Stimulated activated CD4-positive, alpha-beta T cell treated with anti-CD3 and anti-CD28 coated beads, Interleukin-12 subunit alpha, Interleukin-12 subunit beta, amount 100 ng/mL, for 48 hours (primary cell): ENCODE data around the gene KRTAP10-12.

Experiments
- DNase-seq, 3 donors: peaks; one replicate each; pipeline ENCODE4 v3.0.0-alpha.2; 2020; ENCODE audit warnings: low read depth in 2 of 3, low spot score in 1 of 3

The KRTAP10-12 gene

GRCh38 chr21:44697811-44698734 is 1.1 kb downstream of the KRTAP10-12 start:
- DNase-seq = no peak

GRCh38 chr21:44699502-44700001 is 2.6 kb downstream of the KRTAP10-12 start:
- no peak for DNase-seq

GRCh38 chr21:44700101-44701022 is 3.4 kb downstream of the KRTAP10-12 start:
- no peak for DNase-seq

GRCh38 chr21:44701023-44701400 is 4.0 kb downstream of the KRTAP10-12 start:
- DNase-seq = no peak

GRCh38 chr21:44701541-44701940 is 4.6 kb downstream of the KRTAP10-12 start:
- no peak for DNase-seq

DNA sequence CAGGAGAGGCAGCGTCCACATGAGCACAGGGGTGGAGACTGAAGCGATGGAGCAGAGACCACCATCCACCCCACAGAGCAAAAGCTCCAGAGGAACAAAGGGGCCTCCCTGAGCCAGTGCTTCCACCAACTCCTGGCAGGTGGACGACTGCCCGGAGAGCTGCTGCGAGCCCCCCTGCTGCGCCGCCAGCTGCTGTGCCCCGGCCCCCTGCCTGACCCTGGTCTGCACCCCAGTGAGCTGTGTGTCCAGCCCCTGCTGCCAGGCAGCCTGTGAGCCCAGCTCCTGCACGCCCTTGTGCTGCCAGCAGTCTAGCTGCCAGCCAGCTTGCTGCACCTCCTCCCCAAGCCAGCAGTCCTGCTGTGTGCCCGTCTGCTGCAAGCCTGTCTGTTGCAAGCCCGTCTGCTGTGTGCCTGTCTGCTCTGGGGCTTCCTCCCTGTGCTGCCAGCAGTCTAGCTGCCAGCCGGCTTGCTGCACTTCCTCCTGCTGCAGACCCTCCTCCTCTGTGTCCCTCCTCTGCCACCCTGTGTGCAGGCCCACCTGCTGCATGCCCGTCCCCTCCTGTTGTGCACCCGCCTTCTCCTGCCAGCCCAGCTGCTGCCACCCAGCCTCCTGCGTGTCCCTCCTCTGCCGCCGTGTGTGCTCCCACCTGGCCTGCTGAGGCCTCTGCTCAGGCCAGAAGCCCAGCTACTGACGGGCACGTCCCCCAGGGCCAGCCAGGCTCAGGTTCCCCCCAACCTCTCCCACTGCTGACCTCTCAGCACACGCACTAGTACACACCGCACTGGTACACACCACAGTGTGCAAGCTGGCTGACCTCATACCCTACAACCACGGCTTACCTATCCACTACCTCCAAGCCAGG is 5.4 kb downstream of the KRTAP10-12 start:
- DNase-seq = no peak

- DNase-seq = no peak
Observed at GRCh38 chr21:44702973-44703730, 6.2 kb downstream of the KRTAP10-12 start.

DNA sequence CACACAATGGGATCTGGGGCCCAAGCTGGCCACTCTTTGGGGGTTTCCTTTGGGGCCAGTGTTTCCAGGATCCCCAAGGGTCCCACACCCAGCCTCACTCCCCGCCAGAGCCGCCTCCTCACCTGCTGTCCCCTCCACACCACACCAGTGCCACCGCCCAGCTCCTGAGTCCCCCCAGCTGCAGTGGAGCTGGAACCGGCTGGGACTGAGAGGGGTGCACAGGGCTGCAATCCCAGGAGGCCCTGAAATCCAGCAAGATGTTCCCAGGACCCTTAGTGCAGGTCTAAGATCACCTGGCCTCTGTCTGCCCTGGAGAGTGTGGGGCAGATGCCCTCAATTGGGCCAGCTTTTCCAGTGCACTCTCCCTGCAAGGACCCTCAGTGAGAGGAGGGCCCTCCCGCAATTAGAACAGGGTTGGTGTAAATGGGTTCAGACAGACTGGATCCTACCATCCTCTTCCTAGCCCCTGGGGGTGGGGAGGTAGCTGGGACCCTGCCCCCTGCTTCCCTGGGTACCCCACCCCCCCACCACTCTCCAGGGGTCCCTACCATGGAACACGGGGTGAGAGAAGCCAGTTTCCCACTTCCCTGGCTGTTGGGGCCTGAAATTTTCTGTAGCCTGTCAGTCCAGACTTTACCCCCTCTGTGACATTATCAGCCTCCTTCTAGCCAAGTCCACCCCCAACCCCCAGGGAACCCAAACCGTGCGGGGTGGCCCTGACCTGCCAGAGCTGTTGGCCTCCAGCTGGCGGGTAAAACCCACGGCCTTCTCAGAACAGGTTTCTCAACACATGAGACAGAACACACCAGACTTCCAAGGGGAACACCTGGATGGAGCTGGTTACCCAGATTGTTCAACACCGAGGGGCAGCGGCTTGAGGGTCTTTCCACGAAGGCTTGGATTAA is 7.0 kb downstream of the KRTAP10-12 start:
- DNase-seq = no peak

DNA sequence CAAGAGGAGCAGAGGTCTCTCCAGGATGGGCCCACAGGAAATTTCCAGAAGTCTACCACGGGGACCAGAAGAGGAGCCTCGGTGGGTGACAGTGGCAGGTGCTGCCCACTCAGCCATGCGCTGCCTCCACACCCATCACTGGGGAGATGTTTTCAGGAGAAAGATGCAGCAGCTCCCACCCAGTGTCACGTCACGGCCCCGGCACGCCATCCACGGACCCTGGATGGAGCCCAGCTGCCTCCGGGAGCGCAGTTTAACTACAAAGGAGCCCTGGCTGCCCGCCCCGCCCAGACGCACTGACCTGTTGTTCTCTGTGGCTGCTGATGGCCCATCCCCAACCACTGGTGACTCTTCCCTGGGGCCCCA is 7.6 kb downstream of the KRTAP10-12 start:
- DNase-seq = no peak

DNA sequence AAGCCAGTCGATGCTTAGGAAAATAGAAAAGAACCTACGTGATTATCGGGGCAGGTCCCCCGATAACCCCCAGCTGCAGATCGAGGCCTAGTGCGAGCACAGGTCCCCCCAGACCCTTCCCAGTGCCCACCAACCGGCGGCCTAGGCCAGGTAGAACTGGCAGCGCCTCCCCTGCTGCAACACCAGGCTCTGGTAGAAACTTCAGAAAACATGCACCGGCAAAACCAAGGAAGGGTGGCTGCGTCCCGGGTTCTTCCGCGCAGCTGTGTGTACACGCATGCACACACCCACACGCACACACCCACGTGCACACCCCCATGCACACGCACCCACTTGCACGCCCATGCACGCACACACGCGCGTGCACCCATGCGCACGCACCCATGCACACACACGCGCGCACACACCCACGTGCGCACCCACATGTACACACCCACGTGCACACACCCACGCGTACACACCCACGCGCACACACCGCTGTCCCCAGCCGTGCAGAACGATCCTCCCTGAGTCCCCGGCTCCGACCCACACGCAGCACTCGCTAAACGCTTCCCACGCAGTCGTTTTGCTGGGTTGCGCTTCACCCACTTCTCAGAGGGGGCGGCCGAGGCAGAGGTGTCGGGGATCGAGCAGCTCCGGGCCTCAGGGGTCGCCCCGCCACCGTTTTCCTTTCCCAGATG is 9.2 kb downstream of the KRTAP10-12 start:
- no peak for DNase-seq

GRCh38 chr21:44706706-44707581 is 10.0 kb downstream of the KRTAP10-12 start:
- no peak for DNase-seq

- DNase-seq = no peak
Observed at GRCh38 chr21:44708213-44708865, 11.4 kb downstream of the KRTAP10-12 start.

- no peak for DNase-seq
Observed at GRCh38 chr21:44708866-44709425, 12.0 kb downstream of the KRTAP10-12 start.

DNA sequence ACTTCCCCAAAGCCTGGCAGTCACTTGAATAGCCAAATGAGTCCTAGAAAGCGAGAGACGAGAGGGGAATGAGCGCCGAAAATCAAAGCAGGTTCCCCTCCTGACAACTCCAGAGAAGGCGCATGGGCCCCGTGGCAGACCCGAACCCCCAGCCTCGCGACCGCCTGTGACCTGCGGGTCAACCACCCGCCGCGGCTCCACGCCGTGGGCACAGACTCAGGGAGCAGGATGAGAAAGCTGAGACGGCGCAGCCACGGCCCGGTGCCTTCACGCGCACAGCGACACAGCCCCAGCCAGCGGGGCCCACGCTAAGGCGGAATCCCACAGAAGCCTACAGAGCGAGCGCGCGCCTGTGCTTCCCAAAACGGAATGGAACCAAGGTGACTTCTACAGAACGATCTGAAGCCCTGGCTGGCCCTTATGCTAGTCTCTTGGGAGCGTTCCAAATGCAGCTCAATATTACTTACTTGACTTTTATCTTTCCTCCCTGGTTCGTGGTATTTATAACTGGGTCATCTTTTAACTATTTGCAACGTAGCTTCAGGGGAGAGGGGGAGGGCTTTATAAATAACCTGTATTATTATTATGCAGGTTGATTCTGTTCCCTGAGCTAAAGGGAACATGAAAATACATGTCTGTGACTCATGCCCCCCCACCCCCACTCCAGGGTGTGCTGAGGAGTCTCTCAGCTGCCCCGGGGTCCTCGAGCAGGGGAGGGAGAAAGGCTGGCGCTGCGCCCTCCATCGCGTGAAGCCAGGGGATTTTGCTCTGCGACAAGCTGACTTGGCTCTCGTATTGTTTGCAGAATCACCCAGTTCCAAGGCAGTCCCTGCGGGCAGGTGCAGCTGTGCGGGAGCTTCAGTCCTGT is 12.7 kb downstream of the KRTAP10-12 start:
- DNase-seq = no peak

DNA sequence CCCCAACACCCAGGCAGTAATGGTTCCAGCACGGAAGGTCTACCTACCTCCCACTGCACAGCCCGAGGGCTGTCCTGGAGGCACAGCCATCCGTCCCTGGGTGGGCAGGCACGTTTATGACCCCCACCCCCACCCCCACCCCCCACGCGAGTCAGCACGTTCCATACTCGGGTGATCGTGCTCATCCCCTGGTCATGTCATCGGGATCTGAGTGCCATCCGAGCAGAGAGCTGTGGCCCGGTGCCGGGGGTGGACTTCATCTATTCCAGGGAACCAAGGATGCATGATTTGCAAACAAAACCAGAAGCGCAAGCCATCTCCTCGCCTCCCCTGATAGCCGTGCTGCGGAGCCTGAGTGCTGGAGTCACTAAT is 13.3 kb downstream of the KRTAP10-12 start:
- DNase-seq = no peak
